Loucy (cell line): ENCODE results near the gene EFCAB13.
"Not testable (repeated sequence)": the region's sequence is repeated elsewhere in the genome, so short reads cannot be mapped to it uniquely, and the experiment has no call there.

Experiments used
- H2AFZ ChIP-seq: fragments of 200-600 bp; sonication (generic); 2 replicates; pipeline ENCODE4 v1.6.0; 2016; ENCODE audit warnings: antibody characterized with exemption, mild to moderate bottlenecking, low read length, moderate library complexity
- H3F3A ChIP-seq: fragments of 200-600 bp; 2 replicates; pipeline ENCODE4 v1.6.0; 2016; ENCODE audit warnings: antibody characterized with exemption, low read depth, mild to moderate bottlenecking
- H3K27me3 ChIP-seq: fragments of 200-600 bp; sonication (generic); 2 replicates; pipeline ENCODE4 v1.6.1; 2014; ENCODE audit warnings: low read length, mild to moderate bottlenecking; ENCODE audit not compliant: insufficient read depth, poor library complexity, severe bottlenecking
- H3K36me3 ChIP-seq: fragments of 200-600 bp; sonication (generic); 2 replicates; pipeline ENCODE4 v1.6.1; 2016; ENCODE audit warnings: low read length; ENCODE audit not compliant: insufficient read depth
- H3K4me1 ChIP-seq: fragments of 200-600 bp; sonication (generic); 2 replicates; pipeline ENCODE4 v1.5.1; 2014; ENCODE audit warnings: low read length, mild to moderate bottlenecking; ENCODE audit not compliant: insufficient read depth, poor library complexity, severe bottlenecking
- H3K4me2 ChIP-seq: fragments of 200-600 bp; sonication (generic); 2 replicates; pipeline ENCODE4 v1.6.0; 2014; ENCODE audit warnings: antibody characterized with exemption, low read length, low read depth, mild to moderate bottlenecking; ENCODE audit not compliant: poor library complexity, severe bottlenecking
- H3K4me3 ChIP-seq: fragments of 200-600 bp; sonication (generic); 2 replicates; pipeline ENCODE4 v1.5.1; 2014; ENCODE audit warnings: low read length, mild to moderate bottlenecking, mixed read lengths; ENCODE audit not compliant: poor library complexity, severe bottlenecking
- H3K79me2 ChIP-seq: fragments of 200-600 bp; sonication (generic); 2 replicates; pipeline ENCODE4 v1.6.1; 2014; ENCODE audit warnings: low read length; ENCODE audit not compliant: insufficient read depth
- H3K9ac ChIP-seq: fragments of 200-600 bp; sonication (generic); 2 replicates; pipeline ENCODE4 v1.6.0; 2014; ENCODE audit warnings: mild to moderate bottlenecking, low read depth, low read length, moderate library complexity; ENCODE audit not compliant: poor library complexity, severe bottlenecking
- H3K9me2 ChIP-seq: fragments of 200-600 bp; sonication (generic); replicated peaks from 2 replicates; pipeline ENCODE4 v1.6.1; 2016; ENCODE audit warnings: low read depth, low read length, mixed read lengths
- H3K9me3 ChIP-seq: fragments of 200-600 bp; sonication (generic); 2 replicates; pipeline ENCODE4 v1.6.1; 2014; ENCODE audit warnings: mild to moderate bottlenecking, antibody characterized with exemption, low read length, low read depth; ENCODE audit not compliant: insufficient read depth
- H4K20me1 ChIP-seq: fragments of 200-600 bp; sonication (generic); 2 replicates; pipeline ENCODE4 v1.6.0; 2014; ENCODE audit warnings: antibody characterized with exemption, low read length, mild to moderate bottlenecking; ENCODE audit not compliant: insufficient read depth, poor library complexity, severe bottlenecking
- EZH2phosphoT487 ChIP-seq: fragments of 200-600 bp; IDR thresholded peaks from 2 replicates; pipeline ENCODE4 v1.6.1; 2018; ENCODE audit warnings: antibody characterized with exemption, mild to moderate bottlenecking, moderate library complexity, borderline replicate concordance
- TF ChIP-seq, protein P1 (sequence below): fragments of 200-600 bp; sonication (generic); conservative IDR thresholded peaks from 2 replicates; pipeline ENCODE4 v1.5.1; 2014; ENCODE audit warnings: mild to moderate bottlenecking, antibody characterized with exemption, low read length

The EFCAB13 gene

GRCh38 chr17:47373002-47373401, 49.2 kb downstream of the EFCAB13 start:
- Histone ChIP-seq H3K9me3 (peaks cover 3% of the 10 kb centered on the region; the same call in 1 of the 2 replicates), H3F3A (no peaks in the 10 kb centered on the region), H4K20me1 (no peaks in the 10 kb centered on the region), H3K9me2 (no peaks in the 10 kb centered on the region), H3K4me1 (no peaks in the 10 kb centered on the region), H3K36me3 (no peaks in the 10 kb centered on the region), H3K4me2 (no peak overlapping the region), H3K79me2 (no peaks in the 10 kb centered on the region), H3K4me3 (no peak overlapping the region), H3K27me3 (no peaks in the 10 kb centered on the region), H3K9ac (no peak overlapping the region), H2AFZ (no peak overlapping the region)
- TF ChIP-seq EZH2phosphoT487, result no peak

- H3K9me3 ChIP-seq, result peaks cover 3% of the 10 kb centered on the region; the same call in 1 of the 2 replicates
- no peaks in the 10 kb centered on the region for H3K36me3 ChIP-seq
- H3K4me2 ChIP-seq, result no peak overlapping the region
- no peaks in the 10 kb centered on the region for H3K9me2 ChIP-seq
- H3K9ac ChIP-seq, result no peak overlapping the region
- no peak overlapping the region for H2AFZ ChIP-seq
- TF ChIP-seq, protein P1, sequence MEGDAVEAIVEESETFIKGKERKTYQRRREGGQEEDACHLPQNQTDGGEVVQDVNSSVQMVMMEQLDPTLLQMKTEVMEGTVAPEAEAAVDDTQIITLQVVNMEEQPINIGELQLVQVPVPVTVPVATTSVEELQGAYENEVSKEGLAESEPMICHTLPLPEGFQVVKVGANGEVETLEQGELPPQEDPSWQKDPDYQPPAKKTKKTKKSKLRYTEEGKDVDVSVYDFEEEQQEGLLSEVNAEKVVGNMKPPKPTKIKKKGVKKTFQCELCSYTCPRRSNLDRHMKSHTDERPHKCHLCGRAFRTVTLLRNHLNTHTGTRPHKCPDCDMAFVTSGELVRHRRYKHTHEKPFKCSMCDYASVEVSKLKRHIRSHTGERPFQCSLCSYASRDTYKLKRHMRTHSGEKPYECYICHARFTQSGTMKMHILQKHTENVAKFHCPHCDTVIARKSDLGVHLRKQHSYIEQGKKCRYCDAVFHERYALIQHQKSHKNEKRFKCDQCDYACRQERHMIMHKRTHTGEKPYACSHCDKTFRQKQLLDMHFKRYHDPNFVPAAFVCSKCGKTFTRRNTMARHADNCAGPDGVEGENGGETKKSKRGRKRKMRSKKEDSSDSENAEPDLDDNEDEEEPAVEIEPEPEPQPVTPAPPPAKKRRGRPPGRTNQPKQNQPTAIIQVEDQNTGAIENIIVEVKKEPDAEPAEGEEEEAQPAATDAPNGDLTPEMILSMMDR, result no peak
- TF ChIP-seq EZH2phosphoT487, result no peak
- H3K79me2 ChIP-seq, result no peaks in the 10 kb centered on the region
- H3K4me3 ChIP-seq, result no peak overlapping the region
- H4K20me1 ChIP-seq, result no peaks in the 10 kb centered on the region
- no peaks in the 10 kb centered on the region for H3K27me3 ChIP-seq
- H3K4me1 ChIP-seq, result no peaks in the 10 kb centered on the region
- H3F3A ChIP-seq, result no peaks in the 10 kb centered on the region
These were observed 52.5 kb downstream of the EFCAB13 start for GRCh38 chr17:47376247-47376646.

- H3F3A ChIP-seq, result no peaks in the 10 kb centered on the region
- H3K4me2 ChIP-seq, result no peak overlapping the region
- H3K9me3 ChIP-seq, result no peaks in the 10 kb centered on the region
- no peaks in the 10 kb centered on the region for H3K36me3 ChIP-seq
- H3K9ac ChIP-seq, result no peak overlapping the region
- no peak overlapping the region for H2AFZ ChIP-seq
- no peaks in the 10 kb centered on the region for H3K9me2 ChIP-seq
- no peak for TF ChIP-seq EZH2phosphoT487
- TF ChIP-seq, protein P1, result no peak
- H4K20me1 ChIP-seq, result no peaks in the 10 kb centered on the region
- no peaks in the 10 kb centered on the region for H3K4me1 ChIP-seq
- H3K79me2 ChIP-seq, result no peaks in the 10 kb centered on the region
- H3K27me3 ChIP-seq, result no peaks in the 10 kb centered on the region
- no peak overlapping the region for H3K4me3 ChIP-seq
These were observed 65.1 kb downstream of the EFCAB13 start for GRCh38 chr17:47388825-47389224.

GRCh38 chr17:47397532-47398128, 73.9 kb downstream of the EFCAB13 start:
- H2AFZ ChIP-seq, H3F3A ChIP-seq, H3K9me2 ChIP-seq, H3K36me3 ChIP-seq, H3K27me3 ChIP-seq, H3K4me2 ChIP-seq, H3K4me3 ChIP-seq, H3K9me3 ChIP-seq, H3K79me2 ChIP-seq, H4K20me1 ChIP-seq, H3K4me1 ChIP-seq, H3K9ac ChIP-seq: not testable (repeated sequence)
